HUES6 (cell line): ENCODE measurements around the gene KHDC4.
"Not testable (repeated sequence)": the region's sequence is repeated elsewhere in the genome, so short reads cannot be mapped to it uniquely, and the experiment has no call there.

Experiments
- H3K27ac ChIP-seq: 2 replicates; pipeline ENCODE4 v1.7.0; 2013; ENCODE audit warnings: low read depth, mild to moderate bottlenecking, low read length, inconsistent platforms
- H3K27me3 ChIP-seq: 2 replicates; pipeline ENCODE4 v1.6.1; 2013; ENCODE audit warnings: low read length; ENCODE audit not compliant: control insufficient read depth, insufficient read depth
- H3K36me3 ChIP-seq: 2 replicates; pipeline ENCODE4 v1.6.1; 2013; ENCODE audit warnings: low read length; ENCODE audit not compliant: control insufficient read depth, insufficient read depth
- H3K4me1 ChIP-seq: 2 replicates; pipeline ENCODE4 v1.6.1; 2013; ENCODE audit warnings: low read length; ENCODE audit not compliant: control insufficient read depth, insufficient read depth
- H3K4me3 ChIP-seq: 2 replicates; pipeline ENCODE4 v1.5.1; 2013; ENCODE audit warnings: low read depth, low read length
- H3K9ac ChIP-seq: one replicate; pipeline ENCODE4 v1.6.1; 2013; ENCODE audit warnings: mild to moderate bottlenecking, low read length
- H3K9me3 ChIP-seq: 2 replicates; pipeline ENCODE4 v1.6.1; 2013; ENCODE audit warnings: low read depth, low read length; ENCODE audit not compliant: control insufficient read depth, insufficient read depth

KHDC4 gene

GRCh38 chr1:155897746-155898145, 36.5 kb downstream of the KHDC4 start:
- Histone ChIP-seq H3K27ac (no peak overlapping the region), H3K4me1 (no peaks in the 10 kb centered on the region), H3K4me3 (no peak overlapping the region), H3K36me3 (peaks cover 51% of the 10 kb centered on the region), H3K9ac (no peak overlapping the region), H3K9me3 (no peaks in the 10 kb centered on the region), H3K27me3 (no peaks in the 10 kb centered on the region)

- not testable (repeated sequence) for H3K9me3 ChIP-seq, H3K9ac ChIP-seq, H3K4me3 ChIP-seq, H3K4me1 ChIP-seq, H3K27me3 ChIP-seq, H3K27ac ChIP-seq
- H3K36me3 ChIP-seq, result peaks cover 42% of the 10 kb centered on the region
Observed at GRCh38 chr1:155896476-155896875, 37.7 kb downstream of the KHDC4 start.

- H3K27me3 ChIP-seq, H3K4me1 ChIP-seq, H3K9ac ChIP-seq, H3K27ac ChIP-seq, H3K4me3 ChIP-seq, H3K9me3 ChIP-seq: not testable (repeated sequence)
- H3K36me3 ChIP-seq, result peaks cover 33% of the 10 kb centered on the region
Observed at GRCh38 chr1:155895617-155896016, 38.6 kb downstream of the KHDC4 start.

- Histone ChIP-seq H3K9me3 (no peaks in the 10 kb centered on the region), H3K9ac (no peak overlapping the region), H3K27me3 (no peaks in the 10 kb centered on the region), H3K4me1 (no peaks in the 10 kb centered on the region), H3K36me3 (peaks cover 13% of the 10 kb centered on the region), H3K27ac (no peak overlapping the region), H3K4me3 (no peak overlapping the region)
Observed at GRCh38 chr1:155893389-155894142, 40.6 kb downstream of the KHDC4 start.

GRCh38 chr1:155892796-155893195, 41.4 kb downstream of the KHDC4 start:
- Histone ChIP-seq H3K9ac (no peak overlapping the region), H3K27ac (no peak overlapping the region), H3K4me3 (no peak overlapping the region), H3K36me3 (peaks cover 8% of the 10 kb centered on the region), H3K27me3 (no peaks in the 10 kb centered on the region), H3K9me3 (no peaks in the 10 kb centered on the region), H3K4me1 (no peaks in the 10 kb centered on the region)

- Histone ChIP-seq H3K4me3 (no peak overlapping the region), H3K27me3 (no peaks in the 10 kb centered on the region), H3K27ac (no peak overlapping the region), H3K36me3 (no peaks in the 10 kb centered on the region), H3K9me3 (no peaks in the 10 kb centered on the region), H3K4me1 (no peaks in the 10 kb centered on the region), H3K9ac (no peak overlapping the region)
Observed at GRCh38 chr1:155890251-155890650, 44.0 kb downstream of the KHDC4 start.

- Histone ChIP-seq H3K4me1 (no peaks in the 10 kb centered on the region), H3K4me3 (no peak overlapping the region), H3K27me3 (no peaks in the 10 kb centered on the region), H3K9me3 (no peaks in the 10 kb centered on the region), H3K36me3 (no peaks in the 10 kb centered on the region), H3K27ac (no peak overlapping the region), H3K9ac (no peak overlapping the region)
Observed at GRCh38 chr1:155889566-155889965, 44.6 kb downstream of the KHDC4 start.

GRCh38 chr1:155888481-155888880, 45.7 kb downstream of the KHDC4 start:
- no peak overlapping the region for H3K9ac ChIP-seq
- H3K27ac ChIP-seq, result no peak overlapping the region
- no peaks in the 10 kb centered on the region for H3K27me3 ChIP-seq
- H3K4me3 ChIP-seq, result no peak overlapping the region
- H3K36me3 ChIP-seq, result no peaks in the 10 kb centered on the region
- H3K9me3 ChIP-seq, result no peaks in the 10 kb centered on the region
- H3K4me1 ChIP-seq, result no peaks in the 10 kb centered on the region

GRCh38 chr1:155884982-155885381, 49.2 kb downstream of the KHDC4 start:
- H3K4me1 ChIP-seq, result no peaks in the 10 kb centered on the region
- H3K9ac ChIP-seq, result no peak overlapping the region
- no peak overlapping the region for H3K27ac ChIP-seq
- no peaks in the 10 kb centered on the region for H3K36me3 ChIP-seq
- no peak overlapping the region for H3K4me3 ChIP-seq
- H3K9me3 ChIP-seq, result no peaks in the 10 kb centered on the region
- H3K27me3 ChIP-seq, result no peaks in the 10 kb centered on the region

GRCh38 chr1:155884031-155884960, 49.9 kb downstream of the KHDC4 start:
- no peaks in the 10 kb centered on the region for H3K9me3 ChIP-seq
- H3K4me3 ChIP-seq, result no peak overlapping the region
- H3K9ac ChIP-seq, result no peak overlapping the region
- H3K36me3 ChIP-seq, result no peaks in the 10 kb centered on the region
- no peak overlapping the region for H3K27ac ChIP-seq
- H3K4me1 ChIP-seq, result no peaks in the 10 kb centered on the region
- H3K27me3 ChIP-seq, result no peaks in the 10 kb centered on the region

- no peaks in the 10 kb centered on the region for H3K27me3 ChIP-seq
- H3K4me1 ChIP-seq, result no peaks in the 10 kb centered on the region
- H3K9me3 ChIP-seq, result no peaks in the 10 kb centered on the region
- no peaks in the 10 kb centered on the region for H3K36me3 ChIP-seq
- no peak overlapping the region for H3K4me3 ChIP-seq
- no peak overlapping the region for H3K9ac ChIP-seq
- no peak overlapping the region for H3K27ac ChIP-seq
Observed at GRCh38 chr1:155882766-155883165, 51.4 kb downstream of the KHDC4 start.
